CD4-positive, CD25-positive, alpha-beta regulatory T cell (primary cell): ENCODE results near the gene UBE2K. TPM values are rescaled to one million over a fixed set of nuclear protein-coding genes. Genes with fewer than 3 reads are reported as not detected.
A peak's percentile ranks its signal among the peaks of the same experiment; 100 is the strongest.
"Not testable (repeated sequence)": the region's sequence is repeated elsewhere in the genome, so short reads cannot be mapped to it uniquely, and the experiment has no call there.

Experiments
- ATAC-seq, 2 donors: fragments of 150-1000 bp; cut with Tn5 transposase; one replicate each; pipeline ENCODE4 v1.10.0; 2021; ENCODE audit warnings: low read depth in 2 of 2, moderate number of reproducible peaks in 2 of 2, moderate library complexity in 1 of 2
- DNase-seq, 3 donors: peaks; one replicate each; pipeline versions ENCODE4 v3.0.0 to v3.0.0-alpha.2; 2012 to 2022; ENCODE audit warnings: mixed read lengths in 1 of 3
- H3K27ac ChIP-seq: one replicate; pipeline ENCODE4 v1.7.0; 2013; ENCODE audit warnings: mild to moderate bottlenecking, low read length; ENCODE audit not compliant: insufficient read depth, poor library complexity, severe bottlenecking
- H3K27me3 ChIP-seq: one replicate; pipeline ENCODE4 v1.7.0; 2013; ENCODE audit warnings: low read length; ENCODE audit not compliant: control insufficient read depth, insufficient read depth
- H3K36me3 ChIP-seq: one replicate; pipeline ENCODE4 v1.7.0; 2013; ENCODE audit warnings: mild to moderate bottlenecking, low read length, moderate library complexity; ENCODE audit not compliant: control insufficient read depth, insufficient read depth
- H3K4me1 ChIP-seq: 2 replicates; pipeline ENCODE4 v1.7.0; 2013; ENCODE audit warnings: mild to moderate bottlenecking, low read length; ENCODE audit not compliant: insufficient read depth, control insufficient read depth, poor library complexity, severe bottlenecking
- H3K4me3 ChIP-seq: one replicate; pipeline ENCODE4 v1.7.0; 2013; ENCODE audit warnings: low read depth, mild to moderate bottlenecking, low read length, moderate library complexity
- H3K9me3 ChIP-seq, 2 experiments: 1 replicate in 1 of 2; 2 replicates in 1 of 2; pipeline ENCODE4 v1.7.0; 2013; ENCODE audit warnings: low read length in 2 of 2, mild to moderate bottlenecking in 1 of 2, moderate library complexity in 1 of 2; ENCODE audit not compliant: control insufficient read depth in 2 of 2
- H3K27ac Mint-ChIP-seq, 3 donors: one replicate each; pipeline ENCODE4 v1.8.0; 2020 to 2022; ENCODE audit warnings: mild to moderate bottlenecking in 3 of 3, mixed read lengths in 3 of 3, moderate library complexity in 2 of 3
- H3K27me3 Mint-ChIP-seq: one replicate; pipeline ENCODE4 v1.8.0; 2022; ENCODE audit warnings: mild to moderate bottlenecking, mixed read lengths
- H3K36me3 Mint-ChIP-seq: one replicate; pipeline ENCODE4 v1.8.0; 2020; ENCODE audit warnings: mixed read lengths
- H3K4me1 Mint-ChIP-seq, 4 donors: one replicate each; pipeline ENCODE4 v1.8.0; 2020 to 2022; ENCODE audit warnings: mixed read lengths in 4 of 4, mild to moderate bottlenecking in 1 of 4
- H3K4me3 Mint-ChIP-seq, 4 donors: one replicate each; pipeline ENCODE4 v1.8.0; 2020 to 2022; ENCODE audit warnings: mild to moderate bottlenecking in 4 of 4, mixed read lengths in 4 of 4, moderate library complexity in 3 of 4
- H3K9me3 Mint-ChIP-seq, 7 donors: one replicate each; pipeline ENCODE4 v1.8.0; 2020 to 2022; ENCODE audit warnings: mixed read lengths in 7 of 7, mild to moderate bottlenecking in 3 of 7, moderate library complexity in 2 of 7
- polyA plus RNA-seq, 4 donors: library from polyadenylated mRNA; unstranded; fragments of 300-500 nt; fragmentation: Illumina TruSeq; gene quantifications; one replicate each; pipeline ENCODE4 v1.2.3, GENCODE V29; 2021
- total RNA-seq: library from RNA; stranded (reverse); gene quantifications from one replicate; pipeline ENCODE4 v1.2.3, GENCODE V29; 2022

Gene UBE2K
- total and polyA plus RNA-seq, 5 donors from 2014 or later, result 56.0 to 96.6 (median 73.4) TPM

DNA sequence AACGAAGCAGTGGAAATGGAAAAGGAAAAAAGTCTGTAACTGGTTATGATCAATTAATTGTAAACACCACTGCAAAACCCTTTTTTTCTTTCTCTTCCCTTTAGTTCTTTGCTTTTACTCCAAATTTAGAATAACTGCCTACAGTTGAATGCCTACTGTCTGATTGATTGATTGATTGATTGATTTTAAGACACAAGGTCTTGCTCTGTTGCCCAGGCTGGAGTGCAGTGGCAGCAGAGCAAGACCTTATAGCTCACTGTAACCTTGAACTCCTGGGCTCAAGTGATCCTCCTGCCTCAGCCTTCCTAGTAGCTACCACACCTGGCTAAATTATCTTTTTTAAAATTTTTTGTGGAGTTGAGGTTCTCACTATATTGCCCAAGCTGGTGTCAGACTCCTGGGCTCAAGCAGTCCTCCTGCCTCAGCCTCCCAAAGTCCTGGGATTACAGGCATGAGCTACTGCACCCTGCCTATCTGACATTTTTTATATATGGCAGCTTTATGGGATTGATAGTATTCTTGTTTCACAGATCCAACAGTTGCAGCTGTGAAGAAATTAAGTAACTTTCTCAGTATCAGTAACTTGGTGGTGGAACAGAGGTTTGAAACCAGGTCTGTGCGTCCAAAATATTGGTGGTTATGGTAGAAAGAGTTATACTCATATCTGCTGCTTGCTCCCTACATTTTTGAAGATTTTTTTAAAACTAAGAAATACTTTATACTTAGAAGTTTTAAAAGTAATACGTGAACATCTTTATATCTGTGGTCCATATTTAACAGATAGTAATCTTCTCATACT, 12.4 kb downstream of the UBE2K start:
- Histone ChIP-seq H3K4me1 (peaks cover 20% of the 10 kb centered on the region), H3K27ac (no peak overlapping the region), H3K9me3 (no peaks in the 10 kb centered on the region), H3K4me3 (no peak overlapping the region), H3K27me3 (no peaks in the 10 kb centered on the region), H3K36me3 (peaks cover 3% of the 10 kb centered on the region)
- peak overlapping the region in 2 of 3 donors; percentile 80 to 94 for H3K27ac Mint-ChIP-seq
- DNase-seq (no peak), ATAC-seq (no peak)
- H3K27me3 Mint-ChIP-seq, result no peaks in the 10 kb centered on the region
- H3K9me3 Mint-ChIP-seq, result no peaks in the 10 kb centered on the region
- H3K36me3 Mint-ChIP-seq, result peaks cover 12% of the 10 kb centered on the region
- H3K4me1 Mint-ChIP-seq, result peaks cover 34 to 72% (median 48%) of the 10 kb centered on the region in 4 donors
- H3K4me3 Mint-ChIP-seq, result peak overlapping the region in 2 of 4 donors; percentile 23 to 57

DNA sequence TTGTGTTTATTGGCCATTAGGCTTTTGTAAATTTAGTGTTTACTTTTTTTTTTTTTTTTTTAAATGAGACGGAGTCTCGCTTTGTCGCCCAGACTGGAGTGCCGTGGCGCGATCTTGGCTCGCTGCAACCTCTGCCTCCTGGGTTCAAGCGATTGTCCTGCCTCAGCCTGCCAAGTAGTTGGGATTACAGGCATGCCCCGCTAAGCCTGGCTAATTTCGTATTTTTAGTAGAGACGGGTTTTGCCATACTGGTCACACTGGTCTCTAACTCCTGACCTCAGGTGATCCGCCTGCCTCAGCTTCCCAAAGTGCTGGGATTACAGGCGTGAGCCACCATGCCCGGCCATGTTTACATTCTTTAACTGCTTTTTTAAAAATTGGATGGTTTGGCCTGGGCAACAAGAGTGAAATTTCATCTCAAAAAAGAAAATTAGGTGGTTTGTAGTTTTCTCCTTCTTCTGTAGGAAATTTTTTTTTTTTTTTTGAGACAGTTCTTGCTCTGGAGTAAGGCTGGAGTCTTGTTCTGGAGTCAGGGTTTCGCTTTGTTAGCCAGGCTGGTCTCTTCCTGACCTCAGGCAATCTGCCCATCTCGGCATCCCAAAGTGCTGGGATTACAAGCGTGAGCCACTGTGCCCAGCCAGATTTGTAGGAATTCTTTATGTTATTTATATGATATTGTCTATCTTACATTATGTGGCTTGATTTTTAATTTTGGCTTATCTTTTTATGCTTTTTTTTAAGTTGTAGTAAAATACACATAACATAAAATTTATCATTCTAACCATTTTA, 15.1 kb downstream of the UBE2K start:
- H3K27ac ChIP-seq, result no peak overlapping the region
- peaks cover 13% of the 10 kb centered on the region for H3K4me1 ChIP-seq
- Mint-ChIP-seq H3K4me3 (peak overlapping the region in 1 of 4 donors; percentile 68), H3K27me3 (no peaks in the 10 kb centered on the region), H3K36me3 (peaks cover 17% of the 10 kb centered on the region), H3K9me3 (no peaks in the 10 kb centered on the region), H3K4me1 (peaks cover 32 to 69% (median 43%) of the 10 kb centered on the region in 4 donors), H3K27ac (peak overlapping the region in 1 of 3 donors; percentile 20)
- H3K9me3 ChIP-seq, result no peaks in the 10 kb centered on the region
- peaks cover 5% of the 10 kb centered on the region for H3K36me3 ChIP-seq
- ATAC-seq (no peak), DNase-seq (no peak)
- H3K4me3 ChIP-seq, result no peak overlapping the region
- H3K27me3 ChIP-seq, result no peaks in the 10 kb centered on the region

DNA sequence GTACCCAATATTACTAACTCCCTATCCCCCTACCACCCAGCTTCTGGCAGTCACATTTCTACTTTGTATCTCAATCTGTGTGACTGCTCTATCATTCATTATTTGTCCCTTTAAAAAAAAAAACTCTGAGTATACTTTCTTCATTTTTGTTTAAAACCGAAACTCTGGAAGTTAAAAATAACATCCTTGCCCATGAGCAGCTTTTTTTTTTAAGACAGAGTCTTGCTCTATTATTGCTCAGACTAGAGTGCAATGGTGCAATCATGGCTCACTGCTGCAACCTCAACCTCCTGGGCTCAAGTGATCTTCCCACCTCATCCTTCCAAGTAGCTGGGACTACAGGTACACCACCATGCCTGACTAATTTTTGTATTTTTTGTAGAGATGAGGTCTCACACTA, 15.8 kb downstream of the UBE2K start:
- Histone ChIP-seq H3K4me3 (no peak overlapping the region), H3K9me3 (no peaks in the 10 kb centered on the region), H3K27me3 (no peaks in the 10 kb centered on the region), H3K27ac (no peak overlapping the region), H3K4me1 (peaks cover 20% of the 10 kb centered on the region), H3K36me3 (peaks cover 5% of the 10 kb centered on the region)
- H3K36me3 Mint-ChIP-seq, result peaks cover 17% of the 10 kb centered on the region
- peaks cover 26 to 66% (median 38%) of the 10 kb centered on the region in 4 donors for H3K4me1 Mint-ChIP-seq
- H3K9me3 Mint-ChIP-seq, result no peaks in the 10 kb centered on the region
- ATAC-seq (no peak), DNase-seq (no peak)
- no peaks in the 10 kb centered on the region for H3K27me3 Mint-ChIP-seq
- peak overlapping the region in 2 of 3 donors; percentile 31 to 32 for H3K27ac Mint-ChIP-seq
- H3K4me3 Mint-ChIP-seq, result peak overlapping the region in 2 of 4 donors; percentile 63 to 68

DNA sequence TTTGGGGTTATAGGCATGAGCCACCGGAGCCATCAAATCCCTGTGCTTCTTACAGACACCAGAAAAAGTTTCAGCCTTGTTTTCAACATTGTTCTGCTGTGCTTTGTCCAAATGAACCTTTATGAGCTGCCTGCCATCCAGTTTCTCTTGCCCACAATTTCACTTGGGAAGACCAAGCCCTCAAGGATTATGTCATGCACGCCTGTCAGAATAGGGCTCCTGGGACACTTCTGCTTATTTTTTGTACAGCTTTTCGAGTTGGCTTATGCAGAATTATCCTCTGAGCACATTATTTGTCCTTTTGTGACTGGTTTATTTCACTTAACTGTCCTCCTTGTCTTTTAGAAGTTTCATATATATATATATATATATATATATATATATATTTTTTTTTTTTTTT, 16.2 kb downstream of the UBE2K start:
- Histone ChIP-seq H3K4me1 (peaks cover 24% of the 10 kb centered on the region), H3K27ac (no peak overlapping the region), H3K27me3 (no peaks in the 10 kb centered on the region), H3K36me3 (peaks cover 5% of the 10 kb centered on the region), H3K4me3 (no peak overlapping the region), H3K9me3 (no peaks in the 10 kb centered on the region)
- no peaks in the 10 kb centered on the region for H3K9me3 Mint-ChIP-seq
- ATAC-seq (no peak), DNase-seq (no peak)
- peak overlapping the region in 2 of 4 donors; percentile 63 to 73 for H3K4me3 Mint-ChIP-seq
- H3K27ac Mint-ChIP-seq, result peak overlapping the region in 2 of 3 donors; percentile 31 to 32
- H3K27me3 Mint-ChIP-seq, result no peaks in the 10 kb centered on the region
- peaks cover 21% of the 10 kb centered on the region for H3K36me3 Mint-ChIP-seq
- peaks cover 25 to 66% (median 38%) of the 10 kb centered on the region in 4 donors for H3K4me1 Mint-ChIP-seq

DNA sequence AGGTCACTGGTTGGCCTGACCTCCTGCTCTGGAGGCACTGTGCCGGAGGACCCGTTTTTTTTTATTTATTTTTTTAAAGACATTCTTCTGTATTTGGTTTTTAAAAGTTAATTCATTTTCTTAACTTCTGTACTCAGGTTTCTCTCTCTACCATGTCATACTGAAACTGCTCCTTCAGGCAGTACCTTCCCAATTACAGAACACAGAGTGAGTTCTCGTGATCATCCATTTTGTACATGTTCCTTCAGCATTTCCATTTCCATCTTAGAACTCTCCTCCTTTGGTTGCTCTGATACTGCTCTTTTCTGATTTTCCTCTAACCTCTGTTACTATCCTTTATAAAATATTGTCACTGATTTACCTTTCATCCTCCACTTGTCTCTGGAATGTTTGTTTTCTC, 17.9 kb downstream of the UBE2K start:
- no peak overlapping the region for H3K4me3 Mint-ChIP-seq
- H3K27ac ChIP-seq, result no peak overlapping the region

DNA sequence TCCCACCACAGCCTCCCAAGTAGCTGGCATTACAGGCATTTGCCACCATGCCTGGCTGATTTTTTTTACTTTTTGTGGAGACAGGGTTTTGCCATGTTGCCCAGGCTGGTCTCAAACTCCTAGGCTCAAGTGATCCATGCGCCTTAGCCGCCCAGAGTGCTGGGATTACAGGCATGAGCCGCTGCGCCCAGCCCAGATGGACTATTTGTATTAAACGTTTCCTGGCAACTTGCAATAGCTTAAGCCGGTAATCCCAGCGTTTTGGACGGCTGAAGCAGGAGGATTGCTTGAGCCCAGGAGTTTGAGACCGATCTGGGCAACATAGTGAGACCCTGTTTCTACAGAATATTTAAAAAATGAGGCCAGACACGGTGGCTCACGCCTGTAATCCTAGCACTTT, 18.4 kb downstream of the UBE2K start:
- ATAC-seq (no peak), DNase-seq (no peak)
- no peaks in the 10 kb centered on the region for H3K9me3 Mint-ChIP-seq
- no peak overlapping the region for H3K4me3 Mint-ChIP-seq
- no peak overlapping the region for H3K27ac ChIP-seq
- peaks cover 22 to 70% (median 44%) of the 10 kb centered on the region in 4 donors for H3K4me1 Mint-ChIP-seq
- no peaks in the 10 kb centered on the region for H3K9me3 ChIP-seq
- peaks cover 21% of the 10 kb centered on the region for H3K4me1 ChIP-seq
- no peaks in the 10 kb centered on the region for H3K27me3 Mint-ChIP-seq
- H3K36me3 ChIP-seq, result peaks cover 5% of the 10 kb centered on the region
- H3K27me3 ChIP-seq, result no peaks in the 10 kb centered on the region
- peak overlapping the region in 1 of 3 donors; percentile 78 for H3K27ac Mint-ChIP-seq
- H3K4me3 ChIP-seq, result no peak overlapping the region
- H3K36me3 Mint-ChIP-seq, result peaks cover 21% of the 10 kb centered on the region

More for the DNA sequence above, 17.9 kb downstream of the UBE2K start:
- Histone ChIP-seq H3K4me3 (no peak overlapping the region), H3K9me3 (no peaks in the 10 kb centered on the region), H3K36me3 (peaks cover 5% of the 10 kb centered on the region), H3K27me3 (no peaks in the 10 kb centered on the region), H3K4me1 (peaks cover 21% of the 10 kb centered on the region)
- peaks cover 17 to 66% (median 39%) of the 10 kb centered on the region in 4 donors for H3K4me1 Mint-ChIP-seq
- ATAC-seq, result no peak
- no peaks in the 10 kb centered on the region for H3K27me3 Mint-ChIP-seq
- peaks cover 21% of the 10 kb centered on the region for H3K36me3 Mint-ChIP-seq
- H3K9me3 Mint-ChIP-seq, result no peaks in the 10 kb centered on the region
- peak overlapping the region in 2 of 3 donors; percentile 68 to 78 for H3K27ac Mint-ChIP-seq
- DNase-seq, result no peak

DNA sequence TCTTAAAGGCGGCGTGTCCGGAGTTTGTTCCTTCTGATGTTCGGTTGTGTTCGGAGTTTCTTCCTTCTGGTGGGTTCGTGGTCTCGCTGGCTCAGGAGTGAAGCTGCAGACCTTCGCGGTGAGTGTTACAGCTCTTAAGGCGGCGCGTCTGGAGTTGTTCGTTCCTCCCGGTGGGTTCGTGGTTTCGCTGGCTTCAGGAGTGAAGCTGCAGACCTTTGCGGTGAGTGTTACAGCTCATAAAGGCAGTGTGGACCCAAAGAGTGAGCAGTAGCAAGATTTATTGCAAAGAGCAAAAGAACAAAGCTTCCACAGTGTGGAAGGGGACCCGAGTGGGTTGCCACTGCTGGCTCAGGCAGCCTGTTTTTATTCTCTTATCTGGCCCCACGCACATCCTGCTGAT, 19.8 kb downstream of the UBE2K start:
- H3K27ac ChIP-seq, H3K27me3 ChIP-seq, H3K36me3 ChIP-seq, H3K9me3 ChIP-seq, DNase-seq, H3K27me3 Mint-ChIP-seq, H3K4me3 ChIP-seq, H3K9me3 Mint-ChIP-seq, ATAC-seq: not testable (repeated sequence)
- H3K4me1 ChIP-seq, result peaks cover 21% of the 10 kb centered on the region
- Mint-ChIP-seq H3K4me3 (peak overlapping the region in 2 of 4 donors; percentile 26 to 36), H3K27ac (peak overlapping the region in 2 of 3 donors; percentile 41 to 53), H3K4me1 (peaks cover 22 to 72% (median 47%) of the 10 kb centered on the region in 4 donors), H3K36me3 (peaks cover 21% of the 10 kb centered on the region)
